Fibroblast of lung (primary cell): Measurements from ENCODE around the gene UCN2. TPM values are rescaled to one million over a fixed set of nuclear protein-coding genes. Genes with fewer than 3 reads are reported as not detected.
A peak's percentile ranks its signal among the peaks of the same experiment; 100 is the strongest.
"Not testable (repeated sequence)": the region's sequence is repeated elsewhere in the genome, so short reads cannot be mapped to it uniquely, and the experiment has no call there.

Source experiments
- DNase-seq, 2 donors: peaks; one replicate each; pipeline versions ENCODE4 v3.0.0 to v3.0.0-alpha.2; 2010; ENCODE audit warnings: low read depth in 2 of 2
- H2AFZ ChIP-seq: 2 replicates; pipeline ENCODE4 v1.5.1; 2012; ENCODE audit warnings: low read length, control low read depth, inconsistent platforms
- H3K27ac ChIP-seq: 2 replicates; pipeline ENCODE4 v1.5.1; 2011; ENCODE audit warnings: low read length, control low read depth; ENCODE audit not compliant: insufficient read depth
- H3K27me3 ChIP-seq: 2 replicates; pipeline ENCODE4 v1.5.1; 2011; ENCODE audit warnings: mild to moderate bottlenecking, low read length; ENCODE audit not compliant: control insufficient read depth, insufficient read depth
- H3K36me3 ChIP-seq: 2 replicates; pipeline ENCODE4 v1.5.1; 2011; ENCODE audit warnings: low read length; ENCODE audit not compliant: control insufficient read depth, insufficient read depth
- H3K4me1 ChIP-seq: 2 replicates; pipeline ENCODE4 v1.5.1; 2011; ENCODE audit warnings: low read length; ENCODE audit not compliant: control insufficient read depth, insufficient read depth; ENCODE audit errors: extremely low read depth
- H3K4me2 ChIP-seq: 2 replicates; pipeline ENCODE4 v1.5.1; 2011; ENCODE audit warnings: low read length, control low read depth; ENCODE audit not compliant: insufficient read depth; ENCODE audit errors: extremely low read depth
- H3K4me3 ChIP-seq, 4 experiments: fragments of 200-600 bp in 1 of 4; sonication (generic) in 1 of 4; replicated peaks in 1 of 4; 2 replicates each; pipeline ENCODE4 v1.5.1; 2011 to 2016; ENCODE audit warnings: low read length in 4 of 4, low read depth in 3 of 4, mild to moderate bottlenecking in 3 of 4, control low read depth in 2 of 4, inconsistent platforms in 1 of 4, mixed read lengths in 1 of 4; ENCODE audit not compliant: insufficient read depth in 1 of 4; ENCODE audit errors: control extremely low read depth in 1 of 4
- H3K79me2 ChIP-seq: 2 replicates; pipeline ENCODE4 v1.5.1; 2012; ENCODE audit warnings: mild to moderate bottlenecking, low read length, inconsistent platforms; ENCODE audit not compliant: control insufficient read depth, insufficient read depth
- H3K9ac ChIP-seq: 2 replicates; pipeline ENCODE4 v1.5.1; 2011; ENCODE audit warnings: mild to moderate bottlenecking, low read length, control low read depth; ENCODE audit not compliant: insufficient read depth
- H3K9me3 ChIP-seq: 2 replicates; pipeline ENCODE4 v1.5.1; 2012; ENCODE audit warnings: low read depth, low read length; ENCODE audit not compliant: control insufficient read depth, insufficient read depth
- H4K20me1 ChIP-seq: 2 replicates; pipeline ENCODE4 v1.5.1; 2011; ENCODE audit warnings: low read length; ENCODE audit not compliant: control insufficient read depth, insufficient read depth; ENCODE audit errors: extremely low read depth
- EZH2 ChIP-seq: IDR thresholded peaks from 2 replicates; pipeline ENCODE4 v1.5.1; 2012; ENCODE audit warnings: low read length, control low read depth, mild to moderate bottlenecking; ENCODE audit errors: missing control alignments
- polyA plus RNA-seq, 2 donors: library from polyadenylated mRNA; depleted of rRNA in 1 of 2; stranded (reverse) in 1 of 2; unstranded in 1 of 2; fragments of >200 nt; gene quantifications; 2 replicates each; pipeline ENCODE4 v1.2.1, GENCODE V29; 2011 to 2012; ENCODE audit warnings: missing spikeins in 1 of 2
- total RNA-seq: library from RNA; depleted of rRNA; stranded (reverse); fragments of >200 nt; gene quantifications from 2 replicates; pipeline ENCODE4 v1.2.1, GENCODE V29; 2014
- TF ChIP-seq, protein P1 (sequence below), 2 donors: IDR thresholded peaks in 1 of 2; conservative IDR thresholded peaks in 1 of 2; 1 replicate in 1 of 2; 2 replicates in 1 of 2; pipeline ENCODE4 v1.5.1; 2011 to 2012; ENCODE audit warnings: low read length in 2 of 2, control low read depth in 1 of 2, inconsistent platforms in 1 of 2, low read depth in 1 of 2, mild to moderate bottlenecking in 1 of 2

The UCN2 gene
- total and polyA plus RNA-seq, 2 donors (not counting 1 experiment from before 2014, with no cell fraction given), result 0.07 to 0.66 TPM

DNA sequence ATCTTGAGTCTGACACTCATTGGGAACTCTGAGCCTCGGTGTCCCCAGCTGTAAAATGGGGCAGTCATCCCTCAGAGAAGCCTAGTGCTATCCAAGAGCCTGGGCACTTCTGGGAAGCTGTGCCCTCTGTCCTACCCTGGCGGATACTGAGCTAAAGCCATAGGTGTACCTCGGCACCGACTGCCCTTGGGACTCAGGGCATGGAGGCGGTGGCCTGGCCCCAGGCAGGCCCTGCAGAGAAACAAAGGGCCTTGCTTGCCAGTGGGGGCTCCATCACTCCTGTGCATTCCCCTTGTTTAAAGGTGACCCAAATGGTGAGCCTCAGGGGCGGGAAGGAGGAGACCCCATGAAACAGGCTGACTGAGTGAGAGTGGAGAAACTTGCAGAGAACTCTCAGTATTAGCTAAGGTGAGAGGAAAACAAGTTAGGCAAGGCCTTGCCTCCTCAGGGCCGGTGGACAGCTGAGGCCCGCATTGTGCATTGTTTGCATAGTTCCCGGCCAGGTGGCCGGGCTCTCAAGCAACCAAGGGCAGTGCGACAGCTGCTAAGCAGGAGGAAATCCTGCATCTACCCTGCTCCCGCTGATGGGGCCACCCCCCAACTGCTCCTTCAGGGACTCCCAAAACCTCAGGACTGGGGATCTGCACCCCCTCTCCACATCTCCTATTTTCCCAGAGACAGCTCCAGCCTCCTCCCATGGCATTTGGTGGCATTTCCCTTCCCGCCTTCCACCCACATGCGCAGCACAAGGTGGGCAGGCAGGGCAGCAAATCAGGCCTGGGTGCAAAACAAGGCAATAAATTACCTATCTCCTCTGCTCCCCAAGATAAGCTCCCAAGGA lies 11.2 kb downstream of the UCN2 start:
- TF ChIP-seq, protein P1, sequence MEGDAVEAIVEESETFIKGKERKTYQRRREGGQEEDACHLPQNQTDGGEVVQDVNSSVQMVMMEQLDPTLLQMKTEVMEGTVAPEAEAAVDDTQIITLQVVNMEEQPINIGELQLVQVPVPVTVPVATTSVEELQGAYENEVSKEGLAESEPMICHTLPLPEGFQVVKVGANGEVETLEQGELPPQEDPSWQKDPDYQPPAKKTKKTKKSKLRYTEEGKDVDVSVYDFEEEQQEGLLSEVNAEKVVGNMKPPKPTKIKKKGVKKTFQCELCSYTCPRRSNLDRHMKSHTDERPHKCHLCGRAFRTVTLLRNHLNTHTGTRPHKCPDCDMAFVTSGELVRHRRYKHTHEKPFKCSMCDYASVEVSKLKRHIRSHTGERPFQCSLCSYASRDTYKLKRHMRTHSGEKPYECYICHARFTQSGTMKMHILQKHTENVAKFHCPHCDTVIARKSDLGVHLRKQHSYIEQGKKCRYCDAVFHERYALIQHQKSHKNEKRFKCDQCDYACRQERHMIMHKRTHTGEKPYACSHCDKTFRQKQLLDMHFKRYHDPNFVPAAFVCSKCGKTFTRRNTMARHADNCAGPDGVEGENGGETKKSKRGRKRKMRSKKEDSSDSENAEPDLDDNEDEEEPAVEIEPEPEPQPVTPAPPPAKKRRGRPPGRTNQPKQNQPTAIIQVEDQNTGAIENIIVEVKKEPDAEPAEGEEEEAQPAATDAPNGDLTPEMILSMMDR (conservative IDR thresholded peaks at IDR 0.05 in 1 of 2, IDR thresholded peaks at IDR 0.05 in 1 of 2; ENCODE audit: low read depth in 1 of 2, low read length in 2 of 2), result no peak
- TF ChIP-seq EZH2, result no peak
- H4K20me1 ChIP-seq, result no peaks in the 10 kb centered on the region
- H3K9ac ChIP-seq, result no peak overlapping the region

DNA sequence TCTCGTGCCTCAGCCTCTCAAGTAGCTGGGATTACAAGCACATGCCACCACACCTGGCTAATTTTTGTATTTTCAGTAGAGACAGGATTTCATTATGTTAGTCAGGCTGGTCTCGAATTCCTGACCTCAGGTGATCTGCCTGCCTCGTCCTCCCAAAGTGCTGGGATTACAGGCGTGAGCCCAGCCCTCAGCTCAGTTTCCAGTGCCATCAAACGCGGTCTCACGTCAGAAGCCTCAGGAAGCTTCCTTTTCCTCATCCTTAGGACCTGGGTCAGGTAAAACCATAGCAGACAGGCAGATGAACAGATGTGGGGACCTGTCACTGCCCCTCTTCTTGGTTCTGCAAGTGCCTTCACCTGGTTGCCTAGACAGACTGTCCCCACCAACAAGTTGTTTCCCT lies 11.9 kb downstream of the UCN2 start:
- not testable (repeated sequence) for DNase-seq, H3K4me3 ChIP-seq, H3K4me2 ChIP-seq, H3K4me1 ChIP-seq, H3K27me3 ChIP-seq, H3K36me3 ChIP-seq, H3K27ac ChIP-seq, H3K9me3 ChIP-seq, H2AFZ ChIP-seq, H3K79me2 ChIP-seq, H4K20me1 ChIP-seq, H3K9ac ChIP-seq

More for the DNA sequence above, 11.2 kb downstream of the UCN2 start:
- no peak overlapping the region for H3K27ac ChIP-seq
- no peaks in the 10 kb centered on the region for H3K79me2 ChIP-seq
- no peak overlapping the region for H2AFZ ChIP-seq
- H3K4me2 ChIP-seq, result no peak overlapping the region
- peaks cover 3% of the 10 kb centered on the region for H3K4me1 ChIP-seq
- peaks cover 2% of the 10 kb centered on the region for H3K36me3 ChIP-seq
- H3K9me3 ChIP-seq, result no peaks in the 10 kb centered on the region
- DNase-seq, result no peak
- no peaks in the 10 kb centered on the region for H3K27me3 ChIP-seq
- H3K4me3 ChIP-seq, result no peak overlapping the region

DNA sequence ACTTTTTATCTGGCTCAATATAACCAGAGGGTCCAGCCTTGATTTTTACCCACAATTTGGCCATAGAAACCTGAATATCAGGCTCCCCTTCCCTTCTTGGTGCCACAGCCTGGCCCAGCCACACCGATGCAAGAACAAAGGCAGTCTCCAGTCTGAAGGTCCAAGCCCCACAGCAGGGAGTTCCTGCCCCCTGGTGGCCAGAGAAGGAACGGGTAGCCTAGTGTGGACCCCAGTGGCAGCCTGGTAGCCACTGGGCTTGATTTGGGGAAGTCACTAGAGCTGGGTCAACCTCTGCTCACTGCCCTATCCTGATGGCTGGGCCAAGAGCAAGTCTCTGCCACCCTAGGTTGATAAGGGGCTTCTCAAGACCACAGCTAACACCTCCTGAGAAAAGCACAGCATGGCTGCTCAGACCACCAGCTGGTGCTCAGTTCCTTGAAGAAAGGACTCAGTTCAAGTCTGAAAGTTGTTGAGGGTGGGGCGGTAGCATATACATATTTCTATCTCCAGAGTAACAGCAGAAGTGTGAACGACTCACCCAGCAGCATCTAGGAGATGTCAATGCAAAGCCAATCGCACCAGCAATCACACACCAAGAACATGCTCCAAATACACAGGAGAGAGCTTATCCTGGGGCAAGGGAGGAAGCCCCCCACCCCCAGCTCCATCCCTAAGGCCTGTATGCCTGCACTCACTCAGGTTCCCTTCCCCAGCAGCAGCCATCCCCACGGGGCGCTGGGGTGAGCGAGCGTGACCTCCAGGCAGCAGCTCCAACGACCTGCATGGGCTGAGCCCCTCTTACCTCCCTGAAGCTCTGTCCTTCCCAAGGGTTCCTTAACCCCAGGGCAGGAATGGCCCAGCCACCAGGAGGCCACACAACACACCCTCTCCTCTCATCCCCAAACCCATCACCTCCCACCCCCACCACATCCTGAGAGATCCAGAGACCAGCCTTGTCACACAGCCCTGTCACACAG lies 14.6 kb downstream of the UCN2 start:
- no peak overlapping the region for H2AFZ ChIP-seq

More for the DNA sequence above, 14.6 kb downstream of the UCN2 start:
- Histone ChIP-seq H3K4me2 (no peak overlapping the region), H3K79me2 (no peaks in the 10 kb centered on the region), H4K20me1 (no peaks in the 10 kb centered on the region), H3K27me3 (no peaks in the 10 kb centered on the region), H3K4me1 (no peaks in the 10 kb centered on the region), H3K9ac (no peak overlapping the region), H3K36me3 (peaks cover 8% of the 10 kb centered on the region), H3K9me3 (no peaks in the 10 kb centered on the region), H3K4me3 (no peak overlapping the region), H3K27ac (no peak overlapping the region)
- peak; percentile 59 to 79 for DNase-seq
- no peak for TF ChIP-seq EZH2
- TF ChIP-seq, protein P1 (conservative IDR thresholded peaks at IDR 0.05 in 1 of 2, IDR thresholded peaks at IDR 0.05 in 1 of 2; ENCODE audit: low read depth in 1 of 2, low read length in 2 of 2), result peak; percentile 95 to 97
